Measurements from ENCODE around the gene POLRMT. TPM values are rescaled to one million over a fixed set of nuclear protein-coding genes. Genes with fewer than 3 reads are reported as not detected.

Gene POLRMT
- total RNA-seq, 3 donors from 2014 or later = 21.9 to 34.7 (median 28.2) TPM

GRCh38 chr19:593505-593904 is 39.8 kb downstream of the POLRMT start:
- no peaks in the 10 kb centered on the region for H3K36me3 ChIP-seq
- no peaks in the 10 kb centered on the region for H3K9me3 ChIP-seq
- intact Hi-C loops (cut with DNase I; ENCODE audit: low total_unique reads) = no loop called here
- no peak for TF ChIP-seq CTCF (IDR thresholded peaks at IDR 0.05)
- no peak for TF ChIP-seq POLR2AphosphoS5 (IDR thresholded peaks at IDR 0.05)
- H3K4me3 ChIP-seq = no peak overlapping the region
- no peak overlapping the region for H3K27ac ChIP-seq
- peaks cover under 1 to 6% of the 10 kb centered on the region in 2 donors for H3K4me1 ChIP-seq
- DNase-seq (ENCODE audit: low spot score in 2 of 2) = no peak
- peaks cover 17 to 57% of the 10 kb centered on the region in 2 donors for H3K27me3 ChIP-seq

- intact Hi-C loops (cut with DNase I; ENCODE audit: low total_unique reads) = no loop called here
- H3K27me3 ChIP-seq = peaks cover 17 to 62% of the 10 kb centered on the region in 2 donors
- no peak overlapping the region for H3K27ac ChIP-seq
- no peak for TF ChIP-seq CTCF (IDR thresholded peaks at IDR 0.05)
- no peak for TF ChIP-seq POLR2A (IDR thresholded peaks at IDR 0.05)
- no peak for TF ChIP-seq POLR2AphosphoS5 (IDR thresholded peaks at IDR 0.05)
- H3K36me3 ChIP-seq = no peaks in the 10 kb centered on the region
- no peak for DNase-seq (ENCODE audit: low spot score in 2 of 2)
- no peaks in the 10 kb centered on the region for H3K9me3 ChIP-seq
- H3K4me3 ChIP-seq = no peak overlapping the region
- peaks cover 5 to 6% of the 10 kb centered on the region in 2 donors for H3K4me1 ChIP-seq
Measured at GRCh38 chr19:593055-593454, 40.3 kb downstream of the POLRMT start.

- no peak for DNase-seq (ENCODE audit: low spot score in 2 of 2)
- TF ChIP-seq CTCF (IDR thresholded peaks at IDR 0.05) = no peak
- no peak for TF ChIP-seq POLR2AphosphoS5 (IDR thresholded peaks at IDR 0.05)
- no peak for TF ChIP-seq POLR2A (IDR thresholded peaks at IDR 0.05)
- no peaks in the 10 kb centered on the region for H3K9me3 ChIP-seq
- no peak overlapping the region for H3K4me3 ChIP-seq
- no peaks in the 10 kb centered on the region for H3K36me3 ChIP-seq
- intact Hi-C loops (cut with DNase I; ENCODE audit: low total_unique reads) = no loop called here
- no peak overlapping the region for H3K27ac ChIP-seq
- H3K27me3 ChIP-seq = peaks cover 17 to 60% of the 10 kb centered on the region in 2 donors
- peaks cover 6 to 7% of the 10 kb centered on the region in 2 donors for H3K4me1 ChIP-seq
Measured at GRCh38 chr19:592101-592500, 41.2 kb downstream of the POLRMT start.

GRCh38 chr19:591099-591958 is 42.0 kb downstream of the POLRMT start:
- DNase-seq (ENCODE audit: low spot score in 2 of 2) = no peak
- H3K36me3 ChIP-seq = no peaks in the 10 kb centered on the region

More at GRCh38 chr19:591099-591958, 42.0 kb downstream of the POLRMT start:
- no peak overlapping the region for H3K27ac ChIP-seq
- H3K9me3 ChIP-seq = no peaks in the 10 kb centered on the region
- peaks cover 17 to 64% of the 10 kb centered on the region in 2 donors for H3K27me3 ChIP-seq
- no peak for TF ChIP-seq POLR2AphosphoS5 (IDR thresholded peaks at IDR 0.05)
- TF ChIP-seq CTCF (IDR thresholded peaks at IDR 0.05) = no peak
- TF ChIP-seq POLR2A (IDR thresholded peaks at IDR 0.05) = no peak
- intact Hi-C loops (cut with DNase I; ENCODE audit: low total_unique reads) = no loop called here
- H3K4me1 ChIP-seq = peaks cover 6 to 7% of the 10 kb centered on the region in 2 donors
- peak overlapping the region in 1 of 3 donors; percentile 52 for H3K4me3 ChIP-seq

Measured in breast epithelium (tissue), 4 donors.